B cell (primary cell): ENCODE data around the gene KLF7. TPM values are rescaled to one million over a fixed set of nuclear protein-coding genes. Genes with fewer than 3 reads are reported as not detected.
A peak's percentile ranks its signal among the peaks of the same experiment; 100 is the strongest.

ENCODE experiments used
- ATAC-seq: fragments of 200-7000 bp; cut with Tn5 transposase; one replicate; pipeline ENCODE4 v1.10.0; 2021; ENCODE audit warnings: low read depth, mild to moderate bottlenecking, moderate number of reproducible peaks, moderate library complexity
- CTCF ChIA-PET: fragments of 350-600 bp; sonication (Branson Sonifier 250); formaldehyde crosslinking; loops from one replicate; lab custom pipeline; 2021; ENCODE audit warnings: antibody characterized with exemption, inconsistent platforms; lab: Charles Lee
- POLR2A ChIA-PET: fragments of 350-600 bp; sonication (Branson Sonifier 250); formaldehyde crosslinking; loops from one replicate; lab custom pipeline; 2021; ENCODE audit warnings: antibody characterized with exemption; lab: Charles Lee
- DNase-seq: peaks from one replicate; pipeline ENCODE4 v3.0.0; 2013
- H2AFZ ChIP-seq: 2 replicates; pipeline ENCODE4 v1.6.1; 2012; ENCODE audit warnings: mild to moderate bottlenecking, low read depth, low read length; ENCODE audit not compliant: insufficient read depth, poor library complexity, severe bottlenecking
- H3K27ac ChIP-seq, 2 donors: 1 replicate in 1 of 2; 2 replicates in 1 of 2; pipeline ENCODE4 v1.5.1; 2012 to 2013; ENCODE audit warnings: low read length in 2 of 2, mild to moderate bottlenecking in 2 of 2, moderate library complexity in 1 of 2
- H3K27me3 ChIP-seq, 4 experiments: fragments of 200-600 bp in 1 of 4; sonication (generic) in 1 of 4; replicated peaks in 1 of 4; 1 replicate in 2 of 4; 2 replicates in 2 of 4; pipeline versions ENCODE4 v1.6.1 to v1.7.0; 2013 to 2016; ENCODE audit warnings: low read length in 3 of 4, mild to moderate bottlenecking in 2 of 4, mixed read lengths in 1 of 4, moderate library complexity in 1 of 4; ENCODE audit not compliant: insufficient read depth in 4 of 4, control insufficient read depth in 3 of 4; ENCODE audit errors: control extremely low read depth in 1 of 4
- H3K36me3 ChIP-seq, 2 experiments: replicated peaks in 1 of 2; 1 replicate in 1 of 2; 2 replicates in 1 of 2; pipeline versions ENCODE4 v1.6.1 to v1.7.1; 2013; ENCODE audit warnings: low read length in 1 of 2; ENCODE audit not compliant: insufficient read depth in 2 of 2, control insufficient read depth in 1 of 2; ENCODE audit errors: control extremely low read depth in 1 of 2, extremely low read depth in 1 of 2
- H3K4me1 ChIP-seq, 2 donors: fragments of 200-600 bp in 1 of 2; sonication (generic) in 1 of 2; 1 replicate in 1 of 2; 2 replicates in 1 of 2; pipeline versions ENCODE4 v1.5.1 to v1.6.1; 2013 to 2017; ENCODE audit warnings: low read length in 2 of 2; ENCODE audit not compliant: control insufficient read depth in 2 of 2, insufficient read depth in 2 of 2
- H3K4me2 ChIP-seq: replicated peaks from 2 replicates; pipeline ENCODE3; 2012; ENCODE audit warnings: mild to moderate bottlenecking, low read depth, low read length; ENCODE audit not compliant: poor library complexity, severe bottlenecking
- H3K4me3 ChIP-seq, 5 experiments: fragments of 200-600 bp in 1 of 5; sonication (generic) in 1 of 5; 1 replicate in 3 of 5; 2 replicates in 2 of 5; pipeline versions ENCODE4 v1.5.1 to v1.7.0; 2011 to 2016; ENCODE audit warnings: low read length in 4 of 5, mild to moderate bottlenecking in 4 of 5, low read depth in 2 of 5, control low read depth in 1 of 5, moderate library complexity in 1 of 5; ENCODE audit not compliant: insufficient read depth in 1 of 5; ENCODE audit errors: control extremely low read depth in 1 of 5, extremely low read depth in 1 of 5
- H3K79me2 ChIP-seq: fragments of 200-600 bp; sonication (generic); one replicate; pipeline ENCODE4 v1.6.0; 2016; ENCODE audit warnings: low read length; ENCODE audit not compliant: control insufficient read depth, insufficient read depth
- H3K9ac ChIP-seq: fragments of 200-600 bp; sonication (generic); 2 replicates; pipeline ENCODE4 v1.6.1; 2017; ENCODE audit warnings: mild to moderate bottlenecking, low read length, moderate library complexity
- H3K9me3 ChIP-seq, 3 donors: one replicate each; pipeline versions ENCODE4 v1.6.1 to v1.7.1; 2013; ENCODE audit warnings: low read length in 2 of 3; ENCODE audit not compliant: control insufficient read depth in 2 of 3, insufficient read depth in 1 of 3; ENCODE audit errors: control extremely low read depth in 1 of 3
- H4K20me1 ChIP-seq: 2 replicates; pipeline ENCODE4 v1.6.0; 2012; ENCODE audit warnings: mild to moderate bottlenecking, low read length; ENCODE audit not compliant: insufficient read depth, control insufficient read depth, poor library complexity, severe bottlenecking
- H3K27ac Mint-ChIP-seq: one replicate; pipeline ENCODE4 v1.8.0; 2021; ENCODE audit warnings: mixed read lengths
- H3K27me3 Mint-ChIP-seq: one replicate; pipeline ENCODE4 v1.8.0; 2021; ENCODE audit warnings: mixed read lengths
- H3K4me1 Mint-ChIP-seq: one replicate; pipeline ENCODE4 v1.8.0; 2021; ENCODE audit warnings: mixed read lengths
- H3K4me3 Mint-ChIP-seq: one replicate; pipeline ENCODE4 v1.8.0; 2021; ENCODE audit warnings: mixed read lengths
- H3K9me3 Mint-ChIP-seq: one replicate; pipeline ENCODE4 v1.8.0; 2022; ENCODE audit warnings: mixed read lengths; ENCODE audit not compliant: insufficient read depth
- EZH2 ChIP-seq: IDR thresholded peaks from 2 replicates; pipeline ENCODE4 v1.6.1; 2012; ENCODE audit warnings: borderline replicate concordance, low read depth, mild to moderate bottlenecking, moderate library complexity, low read length; ENCODE audit not compliant: insufficient read depth, poor library complexity, severe bottlenecking
- intact Hi-C: fragments of 100-400 bp; cut with micrococcal nuclease; formaldehyde crosslinking; loops from one replicate; pipeline ENCODE4 v1.10.0; 2022
- polyA plus RNA-seq: library from polyadenylated mRNA; depleted of rRNA; stranded (reverse); fragments of >200 nt; gene quantifications from 2 replicates; pipeline ENCODE4 v1.2.3, GENCODE V29; 2012
- total RNA-seq, 2 donors: library from RNA; stranded (reverse); fragments of 120-200 nt in 1 of 2; gene quantifications; 1 replicate in 1 of 2; 2 replicates in 1 of 2; pipeline versions ENCODE4 v1.2.3 to v1.2.4, GENCODE V29; 2013 to 2022
- TF ChIP-seq, protein P1 (sequence below): fragments of 200-600 bp; IDR thresholded peaks from one replicate; pipeline ENCODE4 v1.8.0; 2022; ENCODE audit warnings: antibody characterized with exemption, mild to moderate bottlenecking

Gene KLF7
- total and polyA plus RNA-seq, 2 donors (not counting 1 experiment from before 2014, with no cell fraction given): 46.2 to 93.2 TPM

GRCh38 chr2:207180741-207181140, 15.0 kb upstream of the KLF7 start:
- TF ChIP-seq EZH2: no peak
- TF ChIP-seq, protein P1, sequence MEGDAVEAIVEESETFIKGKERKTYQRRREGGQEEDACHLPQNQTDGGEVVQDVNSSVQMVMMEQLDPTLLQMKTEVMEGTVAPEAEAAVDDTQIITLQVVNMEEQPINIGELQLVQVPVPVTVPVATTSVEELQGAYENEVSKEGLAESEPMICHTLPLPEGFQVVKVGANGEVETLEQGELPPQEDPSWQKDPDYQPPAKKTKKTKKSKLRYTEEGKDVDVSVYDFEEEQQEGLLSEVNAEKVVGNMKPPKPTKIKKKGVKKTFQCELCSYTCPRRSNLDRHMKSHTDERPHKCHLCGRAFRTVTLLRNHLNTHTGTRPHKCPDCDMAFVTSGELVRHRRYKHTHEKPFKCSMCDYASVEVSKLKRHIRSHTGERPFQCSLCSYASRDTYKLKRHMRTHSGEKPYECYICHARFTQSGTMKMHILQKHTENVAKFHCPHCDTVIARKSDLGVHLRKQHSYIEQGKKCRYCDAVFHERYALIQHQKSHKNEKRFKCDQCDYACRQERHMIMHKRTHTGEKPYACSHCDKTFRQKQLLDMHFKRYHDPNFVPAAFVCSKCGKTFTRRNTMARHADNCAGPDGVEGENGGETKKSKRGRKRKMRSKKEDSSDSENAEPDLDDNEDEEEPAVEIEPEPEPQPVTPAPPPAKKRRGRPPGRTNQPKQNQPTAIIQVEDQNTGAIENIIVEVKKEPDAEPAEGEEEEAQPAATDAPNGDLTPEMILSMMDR: no peak
- Mint-ChIP-seq H3K4me1 (peaks cover 5% of the 10 kb centered on the region), H3K27ac (no peak overlapping the region), H3K27me3 (no peaks in the 10 kb centered on the region), H3K9me3 (no peaks in the 10 kb centered on the region), H3K4me3 (no peak overlapping the region)
- DNase-seq: no peak
- H3K27me3 ChIP-seq: no peaks in the 10 kb centered on the region
- no peak overlapping the region for H3K9ac ChIP-seq
- H3K4me3 ChIP-seq: no peak overlapping the region
- no peak overlapping the region for H3K27ac ChIP-seq
- intact Hi-C loops: no loop called here
- peaks cover 2 to 4% of the 10 kb centered on the region in 2 donors for H3K4me1 ChIP-seq
- H3K79me2 ChIP-seq: no peaks in the 10 kb centered on the region
- no peak overlapping the region for H2AFZ ChIP-seq
- ATAC-seq: no peak
- H3K4me2 ChIP-seq: no peak overlapping the region
- no peaks in the 10 kb centered on the region for H4K20me1 ChIP-seq
- H3K9me3 ChIP-seq: no peaks in the 10 kb centered on the region
- POLR2A ChIA-PET: no interaction called here
- CTCF ChIA-PET: no interaction called here
- H3K36me3 ChIP-seq: peaks cover 0 to 1% of the 10 kb centered on the region in 2 experiments

GRCh38 chr2:207176247-207176646, 10.5 kb upstream of the KLF7 start:
- Histone ChIP-seq H3K79me2 (no peaks in the 10 kb centered on the region), H3K9ac (no peak overlapping the region), H4K20me1 (no peaks in the 10 kb centered on the region), H3K4me1 (peaks cover 2 to 4% of the 10 kb centered on the region in 2 donors), H2AFZ (no peak overlapping the region), H3K27ac (peak overlapping the region in 1 of 2 donors; percentile 36), H3K9me3 (no peaks in the 10 kb centered on the region), H3K27me3 (no peaks in the 10 kb centered on the region), H3K4me2 (no peak overlapping the region), H3K36me3 (no peaks in the 10 kb centered on the region), H3K4me3 (no peak overlapping the region)
- intact Hi-C loops: no loop called here
- H3K9me3 Mint-ChIP-seq: no peaks in the 10 kb centered on the region
- peak; percentile 37 for DNase-seq
- H3K27ac Mint-ChIP-seq: no peak overlapping the region
- H3K27me3 Mint-ChIP-seq: no peaks in the 10 kb centered on the region
- no peak for TF ChIP-seq EZH2
- TF ChIP-seq, protein P1: no peak
- H3K4me3 Mint-ChIP-seq: no peak overlapping the region
- CTCF ChIA-PET: interaction anchor here (0.7 kb wide), 1 partner anchor 408 kb away, joined by 3 read pairs; no protein-coding TSS in a partner anchor
- peak; percentile 45 for ATAC-seq
- H3K4me1 Mint-ChIP-seq: peaks cover 5% of the 10 kb centered on the region
- POLR2A ChIA-PET: no interaction called here
